Tibial nerve (tissue), 4 donors: Measurements from ENCODE around the gene ZNF814. TPM values are rescaled to one million over a fixed set of nuclear protein-coding genes. Genes with fewer than 3 reads are reported as not detected.
"Not testable (repeated sequence)": the region's sequence is repeated elsewhere in the genome, so short reads cannot be mapped to it uniquely, and the experiment has no call there.

ENCODE experiments used
- DNase-seq, 2 donors: peaks; one replicate each; pipeline ENCODE4 v3.0.0-alpha.2; 2019; ENCODE audit warnings: low spot score in 2 of 2
- H3K27ac ChIP-seq, 4 donors: fragments of 200-600 bp; sonication (generic) in 3 of 4; one replicate each; pipeline ENCODE4 v1.5.1; 2017 to 2019; ENCODE audit warnings: mild to moderate bottlenecking in 1 of 4
- H3K27me3 ChIP-seq, 2 donors: fragments of 200-600 bp; sonication (generic) in 1 of 2; one replicate each; pipeline versions ENCODE4 v1.5.1 to v1.6.0; 2017 to 2019
- H3K36me3 ChIP-seq, 3 donors: fragments of 200-600 bp; sonication (generic); one replicate each; pipeline ENCODE4 v1.5.1; 2018 to 2019
- H3K4me1 ChIP-seq, 4 donors: fragments of 200-600 bp; sonication (generic) in 3 of 4; one replicate each; pipeline ENCODE4 v1.5.1; 2017 to 2019
- H3K4me3 ChIP-seq, 4 donors: fragments of 200-600 bp; sonication (generic) in 3 of 4; one replicate each; pipeline ENCODE4 v1.5.1; 2017 to 2019; ENCODE audit warnings: mild to moderate bottlenecking in 1 of 4, moderate library complexity in 1 of 4
- H3K9me3 ChIP-seq, 4 donors: fragments of 200-600 bp; sonication (generic) in 3 of 4; one replicate each; pipeline ENCODE4 v1.5.1; 2017 to 2019
- EP300 ChIP-seq, 2 donors: sonication (generic); formaldehyde crosslinking; IDR thresholded peaks; one replicate each; pipeline ENCODE4 v1.6.1; 2017; ENCODE audit warnings: antibody characterized with exemption in 2 of 2, mild to moderate bottlenecking in 1 of 2
- POLR2A ChIP-seq, 2 donors: fragments of 450-650 bp; IDR thresholded peaks; one replicate each; pipeline ENCODE4 v1.6.1; 2017; ENCODE audit warnings: antibody characterized with exemption in 2 of 2, mild to moderate bottlenecking in 2 of 2, moderate library complexity in 2 of 2
- WGBS, 2 donors: methylation state at CpG; one replicate each; pipeline ENCODE4 v1.1.5; 2018; 5-methylcytosine and 5-hydroxymethylcytosine counted together
- total RNA-seq, 4 donors: library from RNA; depleted of rRNA; stranded (reverse); fragments of >200 nt; gene quantifications; one replicate each; pipeline ENCODE4 v1.1.0, GENCODE V29; 2016
- TF ChIP-seq, protein P1 (sequence below), 5 experiments: fragments of 200-600 bp in 3 of 5; fragments of 450-650 bp in 2 of 5; sonication (generic) in 3 of 5; IDR thresholded peaks; one replicate each; pipeline ENCODE4 v1.5.1; 2016 to 2019; ENCODE audit warnings: antibody characterized with exemption in 5 of 5, mild to moderate bottlenecking in 3 of 5, moderate library complexity in 2 of 5

Gene ZNF814
- total RNA-seq, 4 donors from 2014 or later = 4.6 to 32.3 (median 8.2) TPM

DNA sequence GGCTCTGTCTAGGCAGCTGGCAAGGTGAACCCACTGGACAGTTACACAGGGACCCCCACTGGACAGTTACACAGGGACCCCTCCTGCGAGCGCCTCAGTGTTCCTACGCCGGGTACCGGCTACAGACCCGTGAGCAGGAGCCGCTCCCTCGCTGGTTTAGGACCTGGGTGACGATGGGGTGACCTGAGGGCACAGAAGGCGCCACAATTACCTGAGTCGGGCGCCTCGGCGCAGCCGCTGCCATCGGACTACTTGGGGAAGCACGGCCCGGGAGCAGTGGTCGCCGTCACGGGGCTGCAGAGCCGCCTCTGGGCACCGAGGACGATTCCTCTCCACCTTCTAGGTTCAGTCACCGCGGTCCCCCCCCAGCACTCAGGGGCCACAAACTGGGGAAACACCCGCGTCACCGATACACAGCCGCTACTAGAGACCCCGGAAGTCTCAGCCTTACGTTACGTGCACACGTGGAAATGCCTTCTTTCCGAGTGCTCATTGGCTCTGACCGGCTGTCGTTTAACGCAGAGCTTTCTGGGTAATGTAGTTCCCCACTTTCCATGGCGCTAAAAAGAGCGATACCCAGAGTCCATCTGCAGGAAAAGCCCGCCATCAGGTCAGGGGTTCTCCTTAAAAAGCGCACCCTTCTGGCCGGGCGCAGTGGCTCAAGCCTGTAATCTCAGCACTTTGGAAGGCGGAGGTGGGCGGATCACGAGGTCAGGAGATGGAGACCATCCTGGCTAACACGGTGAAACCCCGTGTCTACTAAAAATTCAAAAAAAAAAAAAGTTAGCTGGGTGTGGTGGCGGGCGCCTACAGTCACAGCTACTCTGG is 27.5 kb upstream of the ZNF814 start, which contains the start of gene ZNF417:
Gene ZNF417, minus strand, starts transcription at position 425 of the 828 bp plus-strand sequence. Its CDS starts 181 bp downstream, at position 244.
- 1 to 2% methylated on average over 38 to 43 of the region's 51 CpGs for WGBS, 2 donors
- peaks cover 0 to 69% (median 0%) of the 10 kb centered on the region in 3 donors for H3K36me3 ChIP-seq

DNA sequence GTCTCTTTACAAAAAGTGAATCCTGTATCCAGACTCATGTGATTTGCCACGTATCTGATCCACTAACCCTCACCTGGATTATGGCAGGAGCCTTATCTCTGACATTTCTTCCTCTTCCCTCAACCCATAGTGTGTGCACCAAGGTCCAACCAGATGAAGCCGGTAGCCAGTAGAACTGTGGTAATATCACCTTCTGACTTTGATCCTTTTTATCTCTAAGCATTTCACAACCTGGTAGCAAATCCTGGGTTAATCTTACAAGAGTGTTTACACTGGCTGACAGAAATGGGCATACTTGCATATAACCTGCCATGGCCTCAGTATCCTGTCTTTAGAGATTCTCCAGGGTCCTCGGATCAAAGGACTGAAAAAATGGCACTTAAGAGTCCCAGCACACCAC is 25.7 kb upstream of the ZNF814 start:
- TF ChIP-seq, protein P1, sequence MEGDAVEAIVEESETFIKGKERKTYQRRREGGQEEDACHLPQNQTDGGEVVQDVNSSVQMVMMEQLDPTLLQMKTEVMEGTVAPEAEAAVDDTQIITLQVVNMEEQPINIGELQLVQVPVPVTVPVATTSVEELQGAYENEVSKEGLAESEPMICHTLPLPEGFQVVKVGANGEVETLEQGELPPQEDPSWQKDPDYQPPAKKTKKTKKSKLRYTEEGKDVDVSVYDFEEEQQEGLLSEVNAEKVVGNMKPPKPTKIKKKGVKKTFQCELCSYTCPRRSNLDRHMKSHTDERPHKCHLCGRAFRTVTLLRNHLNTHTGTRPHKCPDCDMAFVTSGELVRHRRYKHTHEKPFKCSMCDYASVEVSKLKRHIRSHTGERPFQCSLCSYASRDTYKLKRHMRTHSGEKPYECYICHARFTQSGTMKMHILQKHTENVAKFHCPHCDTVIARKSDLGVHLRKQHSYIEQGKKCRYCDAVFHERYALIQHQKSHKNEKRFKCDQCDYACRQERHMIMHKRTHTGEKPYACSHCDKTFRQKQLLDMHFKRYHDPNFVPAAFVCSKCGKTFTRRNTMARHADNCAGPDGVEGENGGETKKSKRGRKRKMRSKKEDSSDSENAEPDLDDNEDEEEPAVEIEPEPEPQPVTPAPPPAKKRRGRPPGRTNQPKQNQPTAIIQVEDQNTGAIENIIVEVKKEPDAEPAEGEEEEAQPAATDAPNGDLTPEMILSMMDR (IDR thresholded peaks at IDR 0.05) = no peak
- TF ChIP-seq EP300 (IDR thresholded peaks at IDR 0.05) (no peak), POLR2A (IDR thresholded peaks at IDR 0.05) (no peak)
- WGBS, 2 donors = 95 to 98% methylated on average over 3 of the region's 3 CpGs
- no peaks in the 10 kb centered on the region for H3K27me3 ChIP-seq
- DNase-seq = no peak
- no peak overlapping the region for H3K27ac ChIP-seq
- peaks cover 0 to 63% (median 15%) of the 10 kb centered on the region in 4 donors for H3K9me3 ChIP-seq
- no peak overlapping the region for H3K4me3 ChIP-seq
- H3K36me3 ChIP-seq = peaks cover 7 to 67% (median 11%) of the 10 kb centered on the region in 3 donors
- H3K4me1 ChIP-seq = peaks cover 0 to 16% (median 4%) of the 10 kb centered on the region in 4 donors

More for the DNA sequence above, 27.5 kb upstream of the ZNF814 start, which contains the start of gene ZNF417:
- H3K4me3 ChIP-seq = peak within 1 kb of the TSS; percentile 68 to 92 (median 82)
- H3K27me3 ChIP-seq = not testable (repeated sequence)
- peak; percentile 49 to 83 for DNase-seq
- peaks cover 0 to 63% (median 5%) of the 10 kb centered on the region in 4 donors for H3K9me3 ChIP-seq
- H3K27ac ChIP-seq = peak within 1 kb of the TSS in 3 of 4 donors; percentile 70 to 84 (median 77)
- peak in 1 of 2 donors; percentile 72 for TF ChIP-seq EP300 (IDR thresholded peaks at IDR 0.05)
- peak in 1 of 2 donors; percentile 49 for TF ChIP-seq POLR2A (IDR thresholded peaks at IDR 0.05)
- peaks cover 0 to 16% (median 4%) of the 10 kb centered on the region in 4 donors for H3K4me1 ChIP-seq

DNA sequence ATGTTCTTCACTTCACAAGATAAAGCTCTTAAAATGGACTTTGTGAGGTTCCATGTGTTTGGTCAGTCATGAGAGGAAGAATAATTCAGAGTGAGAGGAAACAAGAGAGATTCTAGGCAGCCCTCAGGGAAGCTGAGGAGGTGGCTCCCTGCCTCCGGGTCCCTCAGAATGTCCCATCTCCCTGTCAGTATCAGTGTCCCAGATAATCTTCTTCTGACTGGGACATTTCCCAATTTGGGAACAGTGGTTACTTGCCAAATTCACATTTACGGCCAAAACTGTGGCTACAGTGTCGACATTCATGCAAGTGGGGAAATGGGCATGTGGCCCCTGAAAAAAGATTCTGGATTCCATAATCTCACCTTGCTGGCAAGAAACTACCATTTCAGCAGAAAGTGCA is 18.6 kb upstream of the ZNF814 start:
- Histone ChIP-seq H3K27ac (no peak overlapping the region), H3K4me3 (no peak overlapping the region), H3K4me1 (no peaks in the 10 kb centered on the region), H3K9me3 (peaks cover 0 to 90% (median 37%) of the 10 kb centered on the region in 4 donors), H3K27me3 (no peaks in the 10 kb centered on the region), H3K36me3 (peaks cover 10 to 81% (median 11%) of the 10 kb centered on the region in 3 donors)
- 93 to 95% methylated on average over 3 of the region's 3 CpGs for WGBS, 2 donors
- TF ChIP-seq EP300 (IDR thresholded peaks at IDR 0.05) = no peak
- TF ChIP-seq POLR2A (IDR thresholded peaks at IDR 0.05) = no peak
- TF ChIP-seq, protein P1 (IDR thresholded peaks at IDR 0.05) = no peak
- DNase-seq = no peak

DNA sequence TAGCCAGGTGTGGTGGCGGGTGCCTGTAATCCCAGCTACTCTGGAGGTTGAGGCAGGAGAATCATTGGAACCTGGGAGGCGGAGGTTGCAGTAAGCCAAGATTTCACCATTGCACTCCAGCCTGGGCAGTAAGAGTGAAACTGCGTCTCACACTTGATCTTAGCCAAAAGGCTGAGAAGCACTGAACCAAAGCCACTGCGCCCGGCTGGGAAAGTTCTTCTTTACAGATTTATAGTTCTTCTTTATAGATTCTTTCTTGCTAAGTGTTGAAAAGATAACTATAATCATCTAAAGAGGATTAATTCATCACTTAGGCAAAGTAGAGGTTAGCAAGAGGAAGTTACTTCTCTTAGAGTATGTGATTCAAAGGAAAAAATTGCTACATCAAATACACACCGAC is 16.4 kb upstream of the ZNF814 start:
- Histone ChIP-seq H3K27ac (no peak overlapping the region), H3K36me3 (peaks cover 3 to 77% (median 5%) of the 10 kb centered on the region in 3 donors), H3K4me3 (no peak overlapping the region), H3K9me3 (peaks cover 0 to 87% (median 30%) of the 10 kb centered on the region in 4 donors), H3K4me1 (no peaks in the 10 kb centered on the region), H3K27me3 (no peaks in the 10 kb centered on the region)
- TF ChIP-seq, protein P1 (IDR thresholded peaks at IDR 0.05) = no peak
- TF ChIP-seq POLR2A (IDR thresholded peaks at IDR 0.05) (no peak), EP300 (IDR thresholded peaks at IDR 0.05) (no peak)
- DNase-seq = no peak
- 93% methylated on average over 6 of the region's 6 CpGs for WGBS, 2 donors

DNA sequence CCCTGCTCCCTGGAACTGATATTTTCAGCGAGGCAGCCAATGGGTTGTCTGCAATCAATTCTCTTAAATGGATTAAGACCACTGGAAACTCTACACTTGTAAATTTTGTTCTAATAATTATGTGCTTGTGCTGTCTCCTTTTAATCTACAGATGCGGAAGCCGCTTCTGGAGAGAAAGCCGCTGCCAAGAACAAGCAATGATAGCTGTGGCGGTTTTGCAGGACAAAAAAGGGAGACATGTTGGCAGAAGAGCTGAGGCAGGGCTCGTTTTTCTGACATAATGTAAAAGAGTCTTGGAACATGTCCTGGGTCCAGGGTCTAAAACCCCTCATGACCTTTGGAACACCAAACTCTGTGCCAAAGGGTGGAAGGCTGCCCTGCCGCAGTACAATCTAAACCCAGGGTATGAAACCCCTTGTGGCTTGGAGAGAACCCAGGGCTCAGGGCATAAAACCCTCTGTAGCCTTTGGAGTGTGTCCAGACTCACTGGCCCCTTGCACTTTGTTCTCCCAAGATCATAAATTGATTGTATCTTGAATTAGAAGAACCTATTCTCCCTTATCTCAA is 14.9 kb upstream of the ZNF814 start:
- Histone ChIP-seq H3K9me3 (peaks cover 0 to 90% (median 29%) of the 10 kb centered on the region in 4 donors), H3K4me1 (no peaks in the 10 kb centered on the region), H3K27me3 (no peaks in the 10 kb centered on the region), H3K36me3 (peaks cover 0 to 71% (median 3%) of the 10 kb centered on the region in 3 donors), H3K4me3 (no peak overlapping the region), H3K27ac (no peak overlapping the region)
- WGBS, 2 donors = 65 to 67% methylated on average over 7 of the region's 7 CpGs
- no peak for DNase-seq
- no peak for TF ChIP-seq POLR2A (IDR thresholded peaks at IDR 0.05)
- TF ChIP-seq, protein P1 (IDR thresholded peaks at IDR 0.05) = no peak
- no peak for TF ChIP-seq EP300 (IDR thresholded peaks at IDR 0.05)
